Measurements from ENCODE around the gene MSI2. TPM values are rescaled to one million over a fixed set of nuclear protein-coding genes. Genes with fewer than 3 reads are reported as not detected.

MSI2 gene
- polyA plus RNA-seq, 1 of the 3 experiments (the other 2 are of a cell fraction): 24.1 TPM

GRCh38 chr17:57556320-57556719 is 300.0 kb downstream of the MSI2 start:
- Histone ChIP-seq H2AFZ (ENCODE audit: low read depth) (no peak overlapping the region), H3K4me2 (no peak overlapping the region), H3K27me3 (ENCODE audit: insufficient read depth) (no peaks in the 10 kb centered on the region), H3K79me2 (ENCODE audit: insufficient read depth) (0 out of 2 replicates have a peak, but pooled peaks cover 4% of the 10 kb centered on the region), H3K4me3 (ENCODE audit: low read depth in 2 of 2, low read length in 1 of 2) (no peak overlapping the region), H4K20me1 (ENCODE audit: insufficient read depth) (no peaks in the 10 kb centered on the region), H3F3A (replicated peaks; ENCODE audit: insufficient read depth) (no peaks in the 10 kb centered on the region), H3K9me2 (no peaks in the 10 kb centered on the region), H3K27ac (ENCODE audit: low read depth in 2 of 2, low read length in 1 of 2) (peak overlapping the region in 1 of 2 experiments; percentile 99; a peak in 2 of 4 replicates), H3K9me3 (no peaks in the 10 kb centered on the region), H3K4me1 (ENCODE audit: control insufficient read depth in 1 of 2, insufficient read depth in 2 of 2, low read depth in 1 of 2, low read length in 1 of 2) (peaks cover 16 to 96% of the 10 kb centered on the region in 2 experiments; a peak in 3 of 4 replicates), H3K36me3 (replicated peaks in 1 of 2; ENCODE audit: control insufficient read depth in 1 of 2, insufficient read depth in 2 of 2, low read length in 1 of 2) (no peaks in the 10 kb centered on the region), H3K9ac (no peak overlapping the region)
- ChIA-PET CTCF (interaction anchor here (1.4 to 20.1 kb wide), 4 partner anchors 11 to 227 kb away, joined by 4 to 141 read pairs (median 36); no protein-coding TSS in a partner anchor), POLR2A (interaction anchor here (0.9 kb wide), 1 partner anchor 10 kb away, joined by 3 read pairs; no protein-coding TSS in a partner anchor)
- no peak for DNase-seq
- no peak for TF ChIP-seq RAD21 (IDR thresholded peaks at IDR 0.05; ENCODE audit: low read length)
- no peak for TF ChIP-seq CHD2 (IDR thresholded peaks at IDR 0.05; ENCODE audit: low read length, partially characterized antibody)
- TF ChIP-seq TAF1 (IDR thresholded peaks at IDR 0.05; ENCODE audit: borderline replicate concordance, low read depth, low read length): no peak
- no peak for TF ChIP-seq RFX5 (IDR thresholded peaks at IDR 0.05; ENCODE audit: low read length)
- TF ChIP-seq CTCF (IDR thresholded peaks at IDR 0.05): no peak
- no peak for TF ChIP-seq RXRA (IDR thresholded peaks at IDR 0.05; ENCODE audit: borderline replicate concordance, low read depth)
- WGBS (ENCODE audit: low lambda C conversion rate): 91% methylated on average over 5 of the region's 5 CpGs

- H3K27me3 ChIP-seq (ENCODE audit: insufficient read depth): no peaks in the 10 kb centered on the region
- CTCF ChIA-PET: interaction anchor here (1.4 to 20.1 kb wide), 4 partner anchors 10 to 226 kb away, joined by 4 to 141 read pairs (median 36); no protein-coding TSS in a partner anchor
- 96% methylated on average over 8 of the region's 8 CpGs for WGBS (ENCODE audit: low lambda C conversion rate)
- peak overlapping the region in 1 of 2 experiments; percentile 99; a peak in 2 of 4 replicates for H3K27ac ChIP-seq (ENCODE audit: low read depth in 2 of 2, low read length in 1 of 2)
- no peaks in the 10 kb centered on the region for H3K36me3 ChIP-seq (replicated peaks in 1 of 2; ENCODE audit: control insufficient read depth in 1 of 2, insufficient read depth in 2 of 2, low read length in 1 of 2)
- no peak overlapping the region for H2AFZ ChIP-seq (ENCODE audit: low read depth)
- no peak overlapping the region for H3K4me3 ChIP-seq (ENCODE audit: low read depth in 2 of 2, low read length in 1 of 2)
- no peaks in the 10 kb centered on the region for H3F3A ChIP-seq (replicated peaks; ENCODE audit: insufficient read depth)
- POLR2A ChIA-PET: no interaction called here
- H3K9me3 ChIP-seq: no peaks in the 10 kb centered on the region
- H3K9me2 ChIP-seq: no peaks in the 10 kb centered on the region
- no peak for DNase-seq
- H4K20me1 ChIP-seq (ENCODE audit: insufficient read depth): no peaks in the 10 kb centered on the region
- no peak overlapping the region for H3K4me2 ChIP-seq
- no peak overlapping the region for H3K9ac ChIP-seq
- H3K4me1 ChIP-seq (ENCODE audit: control insufficient read depth in 1 of 2, insufficient read depth in 2 of 2, low read depth in 1 of 2, low read length in 1 of 2): peaks cover 16 to 94% of the 10 kb centered on the region in 2 experiments; a peak in 3 of 4 replicates
- TF ChIP-seq RCOR1 (IDR thresholded peaks at IDR 0.05; ENCODE audit: low read length) (no peak), IRF3 (IDR thresholded peaks at IDR 0.05; ENCODE audit: low read depth, low read length) (no peak), USF1 (IDR thresholded peaks at IDR 0.05; ENCODE audit: borderline replicate concordance, low read depth) (no peak), RFX5 (IDR thresholded peaks at IDR 0.05; ENCODE audit: low read length) (no peak), SIN3A (IDR thresholded peaks at IDR 0.05; ENCODE audit: borderline replicate concordance, low read depth, low read length) (no peak), FOXM1 (IDR thresholded peaks at IDR 0.05; ENCODE audit: low read depth) (no peak)
- H3K79me2 ChIP-seq (ENCODE audit: insufficient read depth): 0 out of 2 replicates have a peak, but pooled peaks cover 4% of the 10 kb centered on the region
These were observed 300.7 kb downstream of the MSI2 start for GRCh38 chr17:57556977-57557376.
